Activated gamma-delta T cell treated with anti-CD3 and anti-CD28 coated beads, Interleukin-2, amount 50 U/mL, for 16 hours (primary cell): Measurements from ENCODE around the gene ATP9B.
"Not testable (repeated sequence)": the region's sequence is repeated elsewhere in the genome, so short reads cannot be mapped to it uniquely, and the experiment has no call there.

Experiments used
- DNase-seq: peaks from one replicate; pipeline ENCODE4 v3.0.0-alpha.2; 2020; ENCODE audit warnings: low read depth

Gene ATP9B

DNA sequence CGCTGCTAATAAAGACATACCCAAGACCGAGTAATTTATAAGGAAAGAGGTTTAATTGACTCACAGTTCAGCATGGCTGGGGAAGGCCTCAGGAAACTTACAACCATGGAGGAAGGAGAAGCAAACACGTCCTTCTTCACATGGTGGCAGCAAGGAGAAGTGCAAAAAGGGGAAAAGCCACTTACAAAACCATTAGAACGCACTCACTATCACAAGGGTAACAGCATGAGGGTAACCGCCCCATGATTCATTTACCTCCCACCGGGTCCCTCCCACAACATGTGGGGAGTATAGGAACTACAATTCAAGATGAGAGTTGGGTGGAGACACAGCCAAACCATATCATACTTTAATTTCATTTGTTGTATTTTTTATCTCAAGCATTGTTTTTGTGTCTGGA lies 67.5 kb downstream of the ATP9B start:
- DNase-seq: no peak

DNA sequence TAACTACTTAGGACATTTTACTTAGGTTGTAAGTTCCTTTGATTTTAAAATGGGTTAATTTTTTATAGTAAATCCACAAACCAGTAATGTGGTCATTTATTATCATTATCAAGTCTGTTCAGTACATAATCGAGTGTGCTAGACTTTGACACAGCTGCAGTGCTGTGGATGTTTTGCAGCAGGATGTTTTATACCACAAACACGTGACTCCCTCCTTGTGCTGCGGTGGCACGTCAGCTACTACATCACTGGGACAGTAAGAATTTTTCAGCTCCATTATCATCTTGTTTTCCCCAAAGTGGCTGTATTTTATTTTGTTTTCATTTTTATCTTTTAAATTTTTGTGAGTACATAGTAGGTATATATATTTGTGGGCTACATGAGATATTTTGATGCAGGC lies 70.0 kb downstream of the ATP9B start:
- no peak for DNase-seq

DNA sequence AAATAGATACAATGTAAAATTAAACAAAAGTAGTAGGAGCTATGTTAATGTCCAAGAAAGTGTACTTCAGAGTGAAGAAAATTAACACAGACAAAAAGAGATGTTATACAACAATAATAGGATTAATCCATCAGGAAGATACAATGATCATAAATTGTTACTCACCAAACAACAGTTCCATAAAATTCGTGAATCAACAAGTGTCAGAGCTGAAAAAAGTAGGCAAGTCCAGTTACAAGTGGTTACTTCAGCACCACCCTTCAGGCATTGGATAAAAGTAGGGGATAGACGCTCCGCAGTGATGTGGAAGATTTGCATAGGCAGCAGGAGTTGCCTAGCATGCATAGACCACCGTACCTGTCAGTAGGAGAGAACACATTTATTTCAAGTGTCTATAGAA lies 77.8 kb downstream of the ATP9B start:
- no peak for DNase-seq

DNA sequence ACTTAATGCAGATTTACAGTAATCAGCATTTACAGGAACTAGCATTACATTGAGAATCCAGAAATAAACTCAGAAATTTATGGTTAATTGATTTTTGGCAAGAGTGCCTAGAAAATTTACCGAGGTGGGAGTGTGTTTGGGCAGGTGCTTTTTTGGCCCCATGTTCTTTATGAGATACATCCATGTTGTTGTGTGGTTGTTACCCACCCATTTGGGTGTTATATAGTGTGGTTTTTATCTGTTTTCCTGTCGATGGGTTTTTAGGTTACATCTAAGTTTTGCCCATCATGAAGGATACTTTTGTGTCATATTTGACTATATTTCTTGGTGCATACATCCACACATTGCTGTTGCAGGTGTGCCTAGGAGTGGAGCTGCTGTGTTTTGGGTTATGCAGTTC lies 82.0 kb downstream of the ATP9B start:
- no peak for DNase-seq

DNA sequence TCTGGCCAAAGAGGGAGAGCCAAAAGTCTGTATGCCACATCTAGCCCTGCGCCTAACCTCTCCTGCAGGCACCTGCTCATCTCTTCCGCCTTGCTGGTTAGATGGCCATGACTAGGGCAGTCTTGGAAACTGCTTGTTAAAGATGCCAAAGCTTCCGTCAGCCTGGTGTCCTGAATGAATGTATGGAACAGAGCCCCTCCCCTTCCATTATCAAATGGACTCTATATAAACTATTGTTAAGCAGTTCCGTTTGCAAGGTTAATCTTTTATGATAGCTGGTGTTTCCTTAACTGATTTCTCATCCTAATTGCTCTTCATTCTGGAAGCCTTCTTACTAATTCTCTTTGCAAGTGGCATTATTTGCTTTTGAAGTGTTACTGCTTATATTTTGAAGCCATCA lies 87.1 kb downstream of the ATP9B start:
- DNase-seq: no peak

DNA sequence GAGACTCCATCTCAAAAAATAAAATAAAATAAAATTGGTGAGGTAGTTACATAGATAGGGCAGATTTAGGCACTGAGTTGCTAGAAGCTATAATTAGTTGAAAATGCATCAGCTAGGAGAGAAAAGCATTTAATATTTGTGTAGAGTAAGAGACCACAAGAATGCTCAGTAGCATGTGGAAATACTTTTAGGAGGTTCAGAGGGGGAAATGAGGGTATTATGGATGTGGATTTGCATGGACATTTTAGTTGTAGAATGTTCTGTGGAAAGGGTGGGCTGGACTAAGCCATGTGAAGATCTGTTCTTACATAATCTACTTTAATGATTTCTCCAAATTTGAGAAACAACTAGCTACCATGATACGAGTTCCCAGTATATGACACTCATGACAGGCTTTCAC lies 95.5 kb downstream of the ATP9B start:
- no peak for DNase-seq

DNA sequence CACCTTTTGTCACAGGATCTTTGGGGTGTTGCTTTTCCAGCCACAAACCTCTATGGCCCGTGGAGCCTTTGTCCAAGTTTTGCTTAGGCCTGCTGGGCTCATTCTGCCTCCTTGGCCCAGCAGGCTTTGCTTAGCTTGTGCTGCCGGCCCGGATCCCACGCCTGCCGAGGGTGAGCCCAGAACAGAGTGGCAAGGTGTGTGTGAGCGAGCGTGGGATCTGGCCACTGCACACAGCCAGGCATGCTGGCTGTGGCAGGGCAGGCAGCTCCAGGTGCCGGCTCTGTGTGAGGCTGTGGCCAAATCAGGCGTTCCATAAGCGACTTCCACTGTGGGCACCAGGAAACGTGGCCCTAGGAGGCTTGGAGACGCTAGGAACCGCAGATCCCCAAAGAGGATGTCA lies 97.5 kb downstream of the ATP9B start:
- no peak for DNase-seq

DNA sequence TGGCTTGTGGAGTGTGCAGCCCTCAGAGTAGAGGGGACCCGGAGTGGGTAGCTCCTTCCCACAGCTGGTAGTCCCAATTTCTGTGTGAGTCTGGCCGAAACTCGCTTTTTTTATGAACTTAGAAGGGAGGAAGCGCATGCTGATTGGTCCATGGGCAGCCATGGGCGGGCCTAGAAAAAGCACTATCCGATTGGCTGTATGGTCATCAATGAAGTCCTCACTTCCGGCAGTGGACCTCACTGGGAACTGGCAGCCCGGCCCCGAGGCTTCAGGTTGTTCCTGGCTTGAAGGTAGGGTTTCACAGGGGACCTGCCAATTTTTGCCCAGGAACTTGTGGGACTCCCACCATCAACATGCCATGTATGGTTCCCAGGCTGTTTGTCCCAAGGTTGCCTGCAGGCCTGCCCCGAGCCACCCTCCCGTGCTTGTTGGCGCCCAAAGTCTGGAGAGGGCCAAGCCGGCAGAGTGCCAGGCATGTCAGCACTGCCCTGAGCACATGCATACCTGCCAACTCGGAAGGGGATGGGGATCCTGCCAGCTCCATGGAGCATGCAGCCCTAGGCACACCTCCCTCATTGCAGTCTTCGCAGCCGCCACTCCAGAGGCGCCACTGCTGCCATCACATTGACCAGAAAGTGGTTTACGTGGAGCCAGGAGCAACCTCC lies 98.5 kb downstream of the ATP9B start:
- DNase-seq: no peak

DNA sequence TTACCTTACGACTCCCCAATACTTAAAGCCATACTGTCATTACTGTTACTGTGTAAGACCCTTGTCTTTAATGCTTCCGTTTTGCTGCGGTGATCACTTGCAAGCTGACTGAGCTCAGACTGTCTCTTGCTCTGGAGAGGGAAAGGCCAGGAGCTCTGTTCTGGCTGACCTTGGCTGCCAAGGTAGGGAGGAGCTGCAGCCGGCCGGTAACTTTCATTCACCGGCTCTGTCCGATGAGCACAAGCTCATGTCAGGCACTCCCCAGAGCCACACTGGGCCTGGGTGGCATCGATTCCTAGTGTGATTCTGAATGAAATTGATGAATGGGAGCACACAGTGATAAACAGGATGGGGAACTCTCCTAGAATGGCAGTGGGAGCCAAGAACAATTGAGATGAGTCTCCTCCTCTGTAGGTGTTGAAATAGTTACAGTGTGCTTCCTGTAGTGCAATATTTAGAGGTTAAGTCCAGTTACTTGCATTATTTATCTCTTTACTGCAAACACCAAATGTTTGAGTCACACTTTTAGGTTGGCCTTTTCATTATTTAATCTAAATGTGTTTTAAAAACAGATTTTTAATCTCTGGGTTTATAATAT lies 100.9 kb downstream of the ATP9B start:
- no peak for DNase-seq

DNA sequence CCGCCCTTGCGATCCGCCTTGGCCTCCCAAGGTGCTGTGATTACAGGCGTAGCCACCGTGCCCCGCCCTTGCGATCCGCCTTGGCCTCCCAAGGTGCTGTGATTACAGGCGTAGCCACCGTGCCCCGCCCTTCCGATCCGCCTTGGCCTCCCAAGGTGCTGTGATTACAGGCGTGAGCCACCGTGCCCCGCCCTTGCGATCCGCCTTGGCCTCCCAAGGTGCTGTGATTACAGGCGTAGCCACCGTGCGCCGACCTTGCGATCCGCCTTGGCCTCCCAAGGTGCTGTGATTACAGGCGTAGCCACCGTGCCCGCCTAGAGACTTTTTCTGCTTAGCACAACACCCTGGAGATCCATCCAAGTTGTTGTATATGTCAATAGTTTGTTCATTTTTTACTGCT lies 103.1 kb downstream of the ATP9B start:
- not testable (repeated sequence) for DNase-seq

DNA sequence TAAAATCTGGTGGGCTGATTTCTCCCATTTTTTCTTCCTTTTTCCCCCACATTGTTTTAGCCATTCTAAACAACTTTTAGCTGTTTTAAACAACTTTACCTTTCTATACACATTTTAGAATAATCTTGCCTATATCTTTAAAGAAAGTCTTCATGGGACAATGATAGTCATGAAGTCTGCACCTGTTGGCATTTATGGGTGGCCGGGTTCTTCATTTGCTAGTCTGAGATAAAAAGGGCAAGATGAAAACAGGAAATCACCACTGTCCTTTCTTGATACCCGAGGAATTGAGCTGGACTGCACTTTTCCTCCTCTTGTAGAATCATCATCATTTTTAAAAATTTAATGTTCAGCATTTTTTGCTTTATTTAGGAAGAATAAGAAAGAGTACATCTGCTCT lies 104.5 kb downstream of the ATP9B start:
- DNase-seq: no peak

DNA sequence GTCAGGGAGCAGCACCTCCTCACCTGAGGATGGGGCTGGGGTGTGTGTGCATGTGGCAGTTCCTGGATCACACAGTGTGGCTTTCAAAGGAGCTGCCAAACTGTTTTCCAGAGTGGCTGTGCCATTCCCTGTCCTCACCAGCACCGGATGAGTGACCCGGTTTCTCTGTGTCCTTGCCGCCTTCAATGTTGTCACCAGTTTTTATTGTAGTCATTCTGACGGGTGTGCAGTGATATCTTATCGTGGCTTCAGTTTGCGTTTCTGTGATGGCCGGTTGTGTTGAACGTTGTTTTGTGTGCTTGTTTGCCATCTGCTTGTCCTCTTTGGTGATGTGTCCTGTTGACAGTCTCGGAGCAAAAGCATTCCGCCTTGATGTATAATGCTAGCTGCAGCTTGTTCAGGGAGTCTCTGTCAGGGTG lies 108.9 kb downstream of the ATP9B start:
- no peak for DNase-seq

DNA sequence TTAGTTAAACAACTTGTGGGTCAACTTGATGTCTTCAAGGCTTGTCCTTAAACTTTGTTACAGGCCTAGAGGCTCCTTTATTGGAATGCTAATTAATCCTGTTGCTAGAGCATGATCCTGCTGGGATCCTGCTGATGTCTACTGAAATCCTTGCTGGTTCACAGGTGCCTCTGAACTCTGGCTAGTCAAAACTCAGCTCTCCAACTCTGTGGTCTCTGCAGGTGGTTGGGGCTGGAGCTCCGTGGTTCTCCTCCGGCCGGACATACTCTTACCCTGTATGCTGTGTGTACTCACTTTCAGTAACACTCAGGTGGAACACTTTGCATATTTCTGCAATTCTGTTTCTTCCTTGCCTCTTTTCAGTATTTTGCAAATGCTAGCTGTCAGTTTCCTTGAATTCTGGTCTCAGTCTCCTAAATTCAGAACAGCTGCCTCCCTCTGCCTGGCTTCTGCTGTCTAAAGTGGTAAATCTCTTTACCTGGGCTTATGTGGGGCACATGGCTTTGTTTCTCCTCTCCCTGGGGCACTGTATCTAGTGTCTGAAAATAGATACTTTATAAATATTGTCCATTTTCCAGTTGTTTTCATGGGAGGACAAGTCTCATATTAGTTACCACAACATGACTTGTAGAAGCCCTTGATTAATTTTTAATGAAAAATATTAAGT lies 113.0 kb downstream of the ATP9B start:
- DNase-seq: no peak

DNA sequence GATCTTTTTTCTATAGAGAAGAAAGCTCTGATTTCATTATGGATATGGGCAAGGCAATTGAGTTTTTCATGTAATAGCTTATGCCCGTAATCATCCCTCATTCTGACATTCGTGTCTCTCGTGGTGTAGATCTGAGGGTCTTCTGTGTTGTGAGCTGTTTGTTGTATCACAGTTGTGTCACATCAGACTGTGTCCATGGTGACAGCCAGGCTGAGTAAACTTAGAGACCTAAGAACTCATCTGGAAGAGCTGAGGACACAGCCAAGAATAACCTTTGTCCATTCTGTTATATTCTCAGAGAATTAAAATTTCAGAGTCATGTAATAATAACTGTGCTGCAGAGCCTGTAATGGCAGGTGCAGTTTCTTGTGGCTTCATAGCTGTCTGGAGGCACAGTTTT lies 116.5 kb downstream of the ATP9B start:
- DNase-seq: no peak

DNA sequence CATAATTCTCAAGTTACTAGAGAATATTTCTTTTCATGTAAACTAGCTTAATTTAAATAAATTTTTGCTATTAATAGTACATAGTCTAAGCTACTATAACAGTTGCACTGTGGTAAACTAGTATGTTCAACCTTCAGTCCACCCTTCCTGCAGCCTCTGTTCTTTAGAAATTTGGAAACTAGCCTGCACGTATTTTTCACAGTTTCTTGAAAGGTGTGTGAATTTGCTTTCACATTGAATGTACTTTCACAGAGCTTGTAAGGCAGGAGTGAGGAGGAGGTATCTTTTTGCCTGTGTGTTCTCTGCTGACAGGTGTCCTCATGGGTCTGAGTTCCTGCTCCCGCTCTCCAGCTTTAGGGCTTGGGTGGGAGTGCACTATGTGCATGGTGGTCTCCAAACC lies 117.5 kb downstream of the ATP9B start:
- DNase-seq: no peak

DNA sequence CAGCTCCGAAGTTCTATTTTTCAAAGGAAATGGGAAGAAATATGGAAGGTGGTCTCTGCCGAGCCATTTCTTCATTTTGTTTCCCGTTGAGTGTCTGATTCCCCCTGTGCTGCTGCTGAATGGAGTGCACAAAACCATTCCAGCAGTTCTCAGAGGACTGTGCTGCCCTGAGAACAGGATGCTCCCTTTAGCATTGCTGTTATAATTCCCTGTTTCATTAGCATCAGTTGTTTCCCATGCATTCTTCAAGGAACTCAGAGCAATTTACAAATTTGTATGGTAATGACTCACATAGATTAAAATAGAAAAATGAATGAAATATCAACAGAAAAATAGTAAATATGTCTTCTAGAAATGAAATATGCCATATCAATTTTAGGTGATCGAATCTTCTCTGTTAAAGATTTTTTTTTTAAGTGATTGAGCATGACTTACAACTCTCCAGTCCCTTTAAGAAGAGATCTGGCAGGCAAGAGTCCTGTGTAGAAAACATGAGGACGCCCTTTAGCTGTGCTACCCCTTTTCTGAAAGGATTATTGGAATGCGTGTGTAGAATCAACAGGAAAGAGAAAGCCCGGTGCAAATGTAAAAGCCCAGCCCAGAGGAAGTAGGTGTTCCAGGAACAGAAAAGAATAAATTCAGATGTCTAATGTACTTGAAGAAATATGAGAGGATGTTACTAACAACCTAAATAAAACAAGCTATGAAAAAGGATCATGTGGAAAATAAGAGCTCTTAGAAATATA lies 118.5 kb downstream of the ATP9B start:
- DNase-seq: no peak

DNA sequence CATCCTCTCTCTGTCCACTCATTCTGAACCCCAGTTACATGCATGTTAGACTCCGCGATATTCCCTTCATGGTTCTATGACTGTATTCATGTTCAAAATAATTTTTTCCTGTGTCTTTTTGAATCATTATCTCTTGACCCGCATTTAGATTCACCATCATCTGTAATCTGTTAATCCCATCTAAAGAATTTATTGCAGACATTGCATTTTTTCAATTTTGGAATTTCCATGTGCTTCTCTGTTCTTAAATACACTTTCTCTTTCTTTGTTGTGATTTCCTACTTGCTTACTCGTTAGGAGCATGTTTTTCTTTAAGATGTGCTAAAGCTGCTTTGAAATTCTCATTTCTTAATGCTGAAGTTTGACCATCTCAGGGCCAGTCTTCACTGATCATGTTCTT lies 122.2 kb downstream of the ATP9B start:
- no peak for DNase-seq

DNA sequence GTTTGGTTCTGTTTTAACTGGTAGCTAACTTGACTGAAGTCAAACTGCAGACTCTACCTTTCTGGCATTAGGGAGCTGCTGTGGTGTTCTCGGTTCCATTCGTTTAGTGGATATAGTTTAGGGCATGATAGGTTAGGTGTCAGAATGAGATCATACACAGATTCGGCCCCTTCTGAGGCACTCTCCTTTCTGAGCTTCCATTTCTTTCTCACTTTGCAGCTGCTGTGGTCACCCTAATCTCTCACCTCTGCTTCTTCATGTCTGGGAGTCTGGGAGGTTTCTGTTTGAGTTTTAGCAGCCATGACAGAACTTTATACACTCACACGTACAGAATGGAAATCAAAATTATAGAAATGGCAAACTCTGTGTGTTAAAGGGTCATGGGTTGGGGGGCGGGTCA lies 122.8 kb downstream of the ATP9B start:
- DNase-seq: no peak

DNA sequence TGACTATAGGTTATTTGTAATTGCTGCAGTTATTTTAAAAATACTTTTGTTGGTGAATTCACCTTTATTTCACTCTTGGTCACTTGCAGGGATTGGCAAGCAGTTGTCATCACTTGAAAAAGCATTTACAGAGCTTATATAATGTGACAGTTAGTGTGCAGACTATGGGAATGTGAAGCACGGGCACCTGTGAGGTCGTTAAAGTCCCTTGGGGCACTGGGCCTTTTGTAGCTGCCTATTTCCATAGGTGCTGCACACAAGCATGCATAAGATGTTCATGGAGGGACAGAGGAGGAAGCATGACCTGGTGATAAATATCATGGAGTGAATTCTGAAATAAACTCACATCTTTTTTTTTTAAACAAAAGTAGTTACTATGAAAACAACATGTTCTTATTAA lies 124.6 kb downstream of the ATP9B start:
- DNase-seq: no peak

DNA sequence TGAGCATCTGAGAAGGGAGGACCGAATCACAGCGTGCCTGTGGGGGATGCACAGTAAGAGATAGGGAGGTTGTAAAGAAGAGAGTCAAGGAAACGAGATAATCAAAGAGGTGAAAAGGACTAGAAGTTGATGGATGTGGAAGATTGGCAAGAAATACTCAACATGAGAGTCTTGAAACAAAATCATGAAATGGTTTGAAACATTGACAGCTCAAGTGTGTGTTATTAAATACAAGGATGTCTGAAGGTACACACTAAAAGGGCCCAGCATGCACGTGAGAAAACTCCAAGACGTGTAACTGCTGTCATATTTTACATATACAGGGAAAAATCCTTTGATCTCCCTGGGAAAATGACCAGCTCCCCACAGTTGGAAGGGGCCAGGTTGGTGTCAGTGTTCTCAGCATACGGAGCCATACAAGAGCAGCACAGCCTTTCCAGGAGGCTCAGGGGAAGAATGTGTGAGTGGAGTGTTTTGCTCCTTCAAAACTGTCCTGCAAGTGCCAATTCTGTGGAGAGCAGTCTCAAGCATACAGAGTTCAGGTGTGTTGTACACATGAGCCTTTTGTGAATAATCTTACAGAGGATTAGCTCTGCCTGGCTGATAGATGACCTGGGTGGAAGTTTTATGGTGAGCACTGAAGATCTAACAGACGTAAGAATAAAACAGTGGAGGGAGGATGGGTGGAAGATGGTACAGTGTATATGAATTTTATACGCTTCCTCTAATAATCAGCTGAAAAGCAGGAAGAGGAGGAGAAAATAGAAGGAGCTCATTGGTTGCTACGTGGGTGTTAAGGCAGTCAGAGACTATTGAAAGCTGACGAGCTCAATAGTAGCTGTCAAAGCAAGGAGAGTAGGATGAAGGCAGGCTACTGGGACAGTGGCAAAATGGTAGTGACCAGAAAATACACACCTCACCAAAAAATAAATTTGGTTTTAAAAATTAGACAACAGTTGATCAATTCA lies 126.8 kb downstream of the ATP9B start:
- DNase-seq: no peak

DNA sequence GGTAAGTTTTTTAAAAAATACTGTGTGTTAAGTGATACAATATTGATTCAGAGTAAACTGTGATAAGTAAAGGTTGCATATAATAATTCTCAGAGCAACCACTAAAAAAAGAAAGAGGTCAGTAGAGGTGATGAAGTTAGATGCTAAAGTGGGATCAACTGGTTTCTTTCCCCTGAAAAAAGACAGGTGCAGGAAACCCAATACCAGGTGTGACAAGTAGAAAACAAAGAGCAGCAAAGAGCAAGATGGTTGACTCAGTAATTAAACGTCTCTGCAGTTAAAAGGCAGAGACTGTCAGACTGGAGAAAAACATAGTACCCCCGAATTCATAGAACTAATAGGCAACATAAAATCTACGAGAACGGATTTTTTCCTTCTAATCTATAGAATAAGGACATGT lies 128.3 kb downstream of the ATP9B start:
- DNase-seq: no peak
